Retinal pigment epithelial cell (primary cell): ENCODE results near the gene MSMP.

Experiments used
- DNase-seq: peaks from one replicate; pipeline ENCODE4 v3.0.0-alpha.2; 2010; ENCODE audit warnings: low read depth
- H3K4me3 ChIP-seq: 2 replicates; pipeline ENCODE4 v1.5.1; 2011; ENCODE audit warnings: mild to moderate bottlenecking, low read length, control low read depth, moderate library complexity
- CTCF ChIP-seq: conservative IDR thresholded peaks from 2 replicates; pipeline ENCODE4 v1.5.1; 2011; ENCODE audit warnings: low read depth, low read length, control low read depth, inconsistent platforms

The MSMP gene

GRCh38 chr9:35716230-35716629, 37.8 kb downstream of the MSMP start:
- H3K4me3 ChIP-seq = no peak overlapping the region
- DNase-seq = no peak
- TF ChIP-seq CTCF = peak; percentile 5

- H3K4me3 ChIP-seq = no peak overlapping the region
- TF ChIP-seq CTCF = no peak
- no peak for DNase-seq
Observed at GRCh38 chr9:35714579-35715252, 39.4 kb downstream of the MSMP start.

GRCh38 chr9:35714123-35714522, 40.0 kb downstream of the MSMP start:
- H3K4me3 ChIP-seq = no peak overlapping the region
- DNase-seq = no peak
- TF ChIP-seq CTCF = no peak

GRCh38 chr9:35713578-35713977, 40.5 kb downstream of the MSMP start:
- TF ChIP-seq CTCF = no peak
- no peak overlapping the region for H3K4me3 ChIP-seq
- no peak for DNase-seq

GRCh38 chr9:35712762-35713400, 41.2 kb downstream of the MSMP start:
- no peak for DNase-seq
- no peak overlapping the region for H3K4me3 ChIP-seq
- no peak for TF ChIP-seq CTCF

GRCh38 chr9:35711501-35712428, 42.3 kb downstream of the MSMP start:
- DNase-seq = no peak
- TF ChIP-seq CTCF = no peak
- H3K4me3 ChIP-seq = no peak overlapping the region
